Measurements from ENCODE around the gene PHACTR1.

The PHACTR1 gene

GRCh38 chr6:12921467-12921866, 204.9 kb downstream of the PHACTR1 start:
- Histone ChIP-seq H3K4me2 (no peak overlapping the region), H4K20me1 (no peaks in the 10 kb centered on the region), H3K4me3 (no peak overlapping the region), H3K4me1 (no peaks in the 10 kb centered on the region), H3K9ac (no peak overlapping the region), H3K36me3 (no peaks in the 10 kb centered on the region), H3K27me3 (no peaks in the 10 kb centered on the region), H3K9me3 (replicated peaks in 1 of 11) (no peaks in the 10 kb centered on the region), H3K27ac (no peak overlapping the region)
- no peak for TF ChIP-seq Cebpa-rat (IDR thresholded peaks at IDR 0.05)

- H3K4me1 ChIP-seq = no peaks in the 10 kb centered on the region
- no peak overlapping the region for H3K4me3 ChIP-seq
- no peak for TF ChIP-seq Cebpa-rat (IDR thresholded peaks at IDR 0.05)
- no peaks in the 10 kb centered on the region for H3K36me3 ChIP-seq
- no peak overlapping the region for H3K9ac ChIP-seq
- H3K9me3 ChIP-seq (replicated peaks in 1 of 11) = peaks cover 0 to 10% (median 0%) of the 10 kb centered on the region in 11 experiments; a peak in 1 of 22 replicates
- no peaks in the 10 kb centered on the region for H3K27me3 ChIP-seq
- H3K4me2 ChIP-seq = no peak overlapping the region
- H3K27ac ChIP-seq = no peak overlapping the region
- no peaks in the 10 kb centered on the region for H4K20me1 ChIP-seq
These were observed 207.2 kb downstream of the PHACTR1 start for GRCh38 chr6:12923644-12924235.

- Histone ChIP-seq H3K4me3 (no peak overlapping the region), H3K27me3 (0 out of 22 replicates have a peak, but pooled peaks cover 0 to 4% (median 0%) of the 10 kb centered on the region in 11 experiments), H3K27ac (no peak overlapping the region), H3K4me2 (no peak overlapping the region), H3K4me1 (peaks cover 0 to 11% (median 8%) of the 10 kb centered on the region in 10 experiments; a peak in 17 of 20 replicates), H4K20me1 (no peaks in the 10 kb centered on the region), H3K9ac (no peak overlapping the region), H3K9me3 (replicated peaks in 1 of 11) (peaks cover 0 to 10% (median 0%) of the 10 kb centered on the region in 11 experiments; a peak in 1 of 22 replicates), H3K36me3 (no peaks in the 10 kb centered on the region)
- no peak for TF ChIP-seq Cebpa-rat (IDR thresholded peaks at IDR 0.05)
These were observed 208.3 kb downstream of the PHACTR1 start for GRCh38 chr6:12924911-12925310.

GRCh38 chr6:12927746-12928145, 211.2 kb downstream of the PHACTR1 start:
- no peaks in the 10 kb centered on the region for H4K20me1 ChIP-seq
- no peak overlapping the region for H3K4me2 ChIP-seq
- H3K4me3 ChIP-seq = no peak overlapping the region
- H3K4me1 ChIP-seq = peaks cover 0 to 18% (median 11%) of the 10 kb centered on the region in 10 experiments; a peak in 17 of 20 replicates
- no peak for TF ChIP-seq Cebpa-rat (IDR thresholded peaks at IDR 0.05)
- peaks cover 0 to 10% (median 0%) of the 10 kb centered on the region in 11 experiments; a peak in 2 of 22 replicates for H3K9me3 ChIP-seq (replicated peaks in 1 of 11)
- no peaks in the 10 kb centered on the region for H3K36me3 ChIP-seq
- 0 out of 22 replicates have a peak, but pooled peaks cover 0 to 4% (median 0%) of the 10 kb centered on the region in 11 experiments for H3K27me3 ChIP-seq
- H3K9ac ChIP-seq = no peak overlapping the region
- H3K27ac ChIP-seq = no peak overlapping the region

- no peaks in the 10 kb centered on the region for H4K20me1 ChIP-seq
- H3K9me3 ChIP-seq (replicated peaks in 1 of 11) = peaks cover 0 to 10% (median 0%) of the 10 kb centered on the region in 11 experiments; a peak in 4 of 22 replicates
- peak in 2 of 11 experiments; percentile 19 to 56; a peak in 2 of 22 replicates for TF ChIP-seq Cebpa-rat (IDR thresholded peaks at IDR 0.05)
- H3K4me1 ChIP-seq = peaks cover 0 to 18% (median 11%) of the 10 kb centered on the region in 10 experiments; a peak in 17 of 20 replicates
- peak overlapping the region in 9 of 11 experiments; percentile 10 to 70 (median 43); a peak in 17 of 22 replicates for H3K4me2 ChIP-seq
- no peaks in the 10 kb centered on the region for H3K36me3 ChIP-seq
- no peak overlapping the region for H3K9ac ChIP-seq
- no peak overlapping the region for H3K27ac ChIP-seq
- no peak overlapping the region for H3K4me3 ChIP-seq
- 0 out of 22 replicates have a peak, but pooled peaks cover 0 to 4% (median 0%) of the 10 kb centered on the region in 11 experiments for H3K27me3 ChIP-seq
These were observed 213.1 kb downstream of the PHACTR1 start for GRCh38 chr6:12929678-12930077.

GRCh38 chr6:12931639-12932038, 215.1 kb downstream of the PHACTR1 start:
- Histone ChIP-seq H3K27ac (no peak overlapping the region), H4K20me1 (no peaks in the 10 kb centered on the region), H3K4me2 (no peak overlapping the region), H3K36me3 (no peaks in the 10 kb centered on the region), H3K9ac (no peak overlapping the region), H3K4me1 (peaks cover 9 to 27% (median 22%) of the 10 kb centered on the region in 10 experiments), H3K4me3 (no peak overlapping the region), H3K9me3 (replicated peaks in 1 of 11) (peaks cover 0 to 10% (median 0%) of the 10 kb centered on the region in 11 experiments; a peak in 7 of 22 replicates), H3K27me3 (0 out of 22 replicates have a peak, but pooled peaks cover 0 to 4% (median 0%) of the 10 kb centered on the region in 11 experiments)
- TF ChIP-seq Cebpa-rat (IDR thresholded peaks at IDR 0.05) = no peak

GRCh38 chr6:12935637-12936036, 219.1 kb downstream of the PHACTR1 start:
- Histone ChIP-seq H3K4me3 (no peak overlapping the region), H3K4me1 (peaks cover 0 to 22% (median 19%) of the 10 kb centered on the region in 10 experiments; a peak in 16 of 20 replicates), H3K36me3 (no peaks in the 10 kb centered on the region), H3K27ac (no peak overlapping the region), H3K27me3 (peaks cover 0 to 26% (median 0%) of the 10 kb centered on the region in 11 experiments; a peak in 4 of 22 replicates), H3K9me3 (replicated peaks in 1 of 11) (peaks cover 0 to 18% (median 6%) of the 10 kb centered on the region in 11 experiments; a peak in 9 of 22 replicates), H3K9ac (no peak overlapping the region), H3K4me2 (peak overlapping the region in 7 of 11 experiments; percentile 24 to 63 (median 52); a peak in 14 of 22 replicates), H4K20me1 (no peaks in the 10 kb centered on the region)
- TF ChIP-seq Cebpa-rat (IDR thresholded peaks at IDR 0.05) = no peak

- H3K4me2 ChIP-seq = no peak overlapping the region
- no peaks in the 10 kb centered on the region for H3K36me3 ChIP-seq
- peaks cover 0 to 49% (median 0%) of the 10 kb centered on the region in 11 experiments; a peak in 4 of 22 replicates for H3K27me3 ChIP-seq
- H3K9me3 ChIP-seq (replicated peaks in 1 of 11) = peaks cover 0 to 16% (median 6%) of the 10 kb centered on the region in 11 experiments; a peak in 8 of 22 replicates
- no peaks in the 10 kb centered on the region for H4K20me1 ChIP-seq
- TF ChIP-seq Cebpa-rat (IDR thresholded peaks at IDR 0.05) = no peak
- no peak overlapping the region for H3K4me3 ChIP-seq
- H3K4me1 ChIP-seq = peaks cover 0 to 22% (median 19%) of the 10 kb centered on the region in 10 experiments; a peak in 16 of 20 replicates
- H3K9ac ChIP-seq = no peak overlapping the region
- H3K27ac ChIP-seq = no peak overlapping the region
These were observed 221.4 kb downstream of the PHACTR1 start for GRCh38 chr6:12937971-12938370.

- Histone ChIP-seq H3K27ac (no peak overlapping the region), H3K27me3 (peaks cover 0 to 62% (median 0%) of the 10 kb centered on the region in 11 experiments; a peak in 4 of 22 replicates), H3K4me2 (peak overlapping the region in 1 of 11 experiments; percentile 32; a peak in 1 of 22 replicates), H3K4me3 (no peak overlapping the region), H3K9ac (no peak overlapping the region), H3K4me1 (peaks cover 8 to 28% (median 21%) of the 10 kb centered on the region in 10 experiments), H3K36me3 (no peaks in the 10 kb centered on the region), H3K9me3 (replicated peaks in 1 of 11) (peaks cover 0 to 15% (median 6%) of the 10 kb centered on the region in 11 experiments; a peak in 6 of 22 replicates), H4K20me1 (no peaks in the 10 kb centered on the region)
- TF ChIP-seq Cebpa-rat (IDR thresholded peaks at IDR 0.05) = no peak
These were observed 222.7 kb downstream of the PHACTR1 start for GRCh38 chr6:12939314-12939713.
